Brain pericyte (primary cell): ENCODE data around the gene STK38L.

Experiments used
- DNase-seq: peaks from one replicate; pipeline ENCODE4 v3.0.0-alpha.2; 2012; ENCODE audit warnings: low read depth, low spot score

STK38L gene

DNA sequence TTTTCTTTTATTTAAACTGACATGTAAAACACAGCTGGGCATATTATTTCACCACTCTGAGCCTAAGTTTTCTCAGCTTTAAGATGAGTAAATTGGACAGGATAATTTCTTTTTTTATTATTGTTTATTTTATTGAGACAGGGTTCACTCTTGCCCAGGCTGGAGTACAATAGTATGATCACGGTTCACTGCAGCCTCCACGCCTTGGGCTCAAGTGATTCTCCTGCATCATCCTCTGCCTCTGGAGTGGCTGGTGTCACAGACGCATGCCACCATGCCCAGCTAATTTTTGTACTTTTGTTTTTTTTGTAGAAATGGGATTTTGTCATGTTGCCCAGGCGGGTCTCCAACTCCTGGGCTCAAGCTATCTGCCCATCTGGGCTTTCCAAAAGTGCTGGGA is 101.3 kb downstream of the STK38L start:
- DNase-seq: no peak

DNA sequence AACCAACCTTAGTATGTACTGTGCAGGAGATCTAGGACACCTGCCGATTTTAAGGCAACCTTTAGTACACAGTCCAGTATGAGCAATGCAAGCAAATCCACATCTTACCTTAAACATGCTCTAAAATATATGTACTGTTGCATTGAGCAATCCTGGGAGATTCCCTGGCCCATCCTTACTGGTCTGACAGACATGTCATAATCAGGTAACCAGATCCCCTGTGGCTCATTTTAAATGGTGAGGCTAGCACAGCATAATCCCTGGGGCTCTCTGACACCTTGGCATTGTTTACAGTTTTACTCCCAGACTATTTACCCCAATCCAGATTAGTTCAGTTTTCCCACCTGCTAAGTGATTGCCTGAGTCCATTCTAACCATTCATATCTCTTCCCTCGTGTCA is 103.7 kb downstream of the STK38L start:
- DNase-seq: no peak

DNA sequence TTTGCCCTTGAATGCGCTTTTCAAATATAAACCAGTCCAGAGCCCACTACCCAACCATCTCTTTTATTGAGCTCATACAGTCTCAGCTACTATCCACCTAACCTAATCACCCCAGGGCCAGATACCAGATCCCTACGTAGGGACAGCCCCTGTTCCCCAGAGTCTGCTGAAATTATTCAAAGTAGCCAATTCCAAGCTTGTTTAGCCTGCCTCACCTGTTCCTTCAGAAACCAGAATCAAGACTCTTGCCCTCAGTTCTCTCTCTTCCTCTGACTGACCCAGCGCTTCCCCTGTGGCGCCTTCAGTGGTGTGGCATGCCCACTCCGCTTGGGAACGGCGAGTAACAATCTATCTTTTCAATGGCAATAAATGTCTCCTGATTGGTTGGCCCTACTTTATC is 107.4 kb downstream of the STK38L start:
- DNase-seq: no peak

DNA sequence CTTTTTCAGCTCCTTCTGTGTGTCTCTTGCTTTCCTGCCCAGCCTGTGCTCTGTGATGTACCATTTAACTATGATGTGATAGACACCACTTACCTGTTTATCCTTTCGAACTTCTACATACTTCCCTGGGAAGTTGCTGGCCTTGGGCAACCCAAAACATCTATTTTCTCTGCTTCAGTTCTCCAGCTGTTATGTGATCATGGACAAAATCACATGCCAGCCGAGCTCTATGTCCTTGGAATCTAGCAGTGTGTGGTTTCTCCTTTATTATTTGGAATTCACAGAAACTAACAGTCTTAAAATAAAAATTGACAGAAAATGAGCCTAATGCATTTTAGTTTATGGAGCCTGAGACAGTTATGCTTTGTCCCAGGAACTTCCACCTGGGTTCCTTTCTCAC is 111.4 kb downstream of the STK38L start:
- DNase-seq: no peak

DNA sequence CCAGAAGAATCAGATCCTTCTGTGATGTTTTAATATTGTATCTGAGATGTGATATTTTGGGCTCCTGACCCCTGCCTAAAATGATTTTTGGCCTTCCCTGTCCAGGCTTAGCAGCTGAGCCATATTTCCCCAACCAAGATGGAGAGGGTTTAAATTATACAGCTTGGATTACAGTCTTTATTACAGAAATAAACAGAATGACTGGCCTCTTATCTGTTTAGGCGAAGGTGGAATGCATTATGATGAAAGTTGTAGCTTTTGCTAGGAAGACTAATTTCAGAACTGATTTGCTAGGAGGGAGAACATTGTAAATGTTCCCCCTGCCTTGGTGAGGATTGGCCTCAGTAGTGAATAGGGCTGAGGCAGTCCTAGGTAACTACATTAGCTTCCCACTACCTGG is 111.9 kb downstream of the STK38L start:
- DNase-seq: no peak

DNA sequence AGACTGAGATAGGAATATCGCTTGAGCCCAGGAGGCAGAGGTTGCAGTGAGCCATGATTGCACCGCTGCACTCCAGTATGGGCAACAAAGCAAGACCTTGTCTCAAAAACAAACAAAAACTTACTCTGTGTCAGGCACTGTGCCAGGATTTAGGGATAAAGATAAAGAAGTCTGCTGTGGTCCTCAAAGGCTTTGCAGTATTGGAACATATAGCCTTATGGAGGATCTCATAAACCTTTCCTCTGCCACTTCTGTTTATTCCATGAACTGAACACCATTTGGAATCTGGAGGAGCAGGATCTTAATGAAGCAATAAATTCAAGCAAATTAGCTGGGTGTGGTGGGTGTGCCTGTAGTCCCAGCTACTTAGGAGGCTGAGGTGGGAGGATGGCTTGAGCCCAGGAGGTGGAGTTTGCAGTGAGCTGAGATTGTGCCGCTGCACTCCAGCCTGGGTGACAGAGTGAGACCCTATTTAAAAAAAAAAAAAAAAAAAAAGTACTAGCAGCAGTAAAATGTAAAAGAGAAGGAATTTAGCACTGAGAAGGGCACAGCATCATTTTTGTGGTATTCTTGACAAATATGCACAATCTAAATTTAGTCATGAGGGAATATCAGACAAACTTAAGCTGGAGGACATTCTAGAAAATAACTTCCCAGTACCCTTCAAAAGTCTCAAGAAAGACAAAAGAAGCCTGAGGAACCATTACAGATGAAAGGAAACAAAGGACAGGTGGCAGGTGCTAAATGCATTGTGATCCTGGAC is 115.7 kb downstream of the STK38L start:
- no peak for DNase-seq

DNA sequence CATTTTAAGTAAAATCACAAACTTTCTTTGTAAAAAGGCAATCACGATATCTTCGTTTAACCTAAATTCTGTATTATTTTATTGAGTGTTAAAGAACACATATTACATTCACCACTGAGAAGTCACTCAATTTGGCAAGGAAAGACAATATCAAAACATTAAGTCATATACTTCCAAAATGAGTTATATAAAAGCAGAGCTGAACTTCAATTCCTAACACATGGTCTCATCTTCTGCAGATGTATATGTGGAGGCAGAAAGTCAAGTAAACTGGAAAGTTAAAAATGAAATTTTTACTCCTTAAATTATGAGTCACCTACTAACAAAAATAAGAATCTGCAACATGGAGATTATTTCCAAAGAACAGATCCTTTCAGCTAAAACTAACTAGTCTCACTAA is 117.3 kb downstream of the STK38L start:
- no peak for DNase-seq

DNA sequence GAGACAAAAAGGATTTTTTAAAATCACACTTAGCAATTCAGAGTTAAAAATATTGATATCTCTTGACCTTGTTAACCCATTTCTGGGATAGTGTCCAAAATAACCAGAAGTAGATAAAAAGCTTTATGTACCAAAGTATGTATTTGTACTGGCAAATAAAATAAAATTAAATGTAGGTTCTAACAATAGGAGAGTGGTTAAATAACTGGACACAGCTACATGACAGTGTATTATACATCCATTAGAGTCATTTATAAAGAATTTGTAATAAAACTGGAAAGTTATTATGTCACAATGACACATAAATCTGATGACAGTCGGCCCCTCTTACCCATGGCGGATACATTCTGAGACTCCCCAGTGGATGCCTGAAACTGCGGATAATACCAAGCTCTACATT is 122.5 kb downstream of the STK38L start:
- DNase-seq: no peak

DNA sequence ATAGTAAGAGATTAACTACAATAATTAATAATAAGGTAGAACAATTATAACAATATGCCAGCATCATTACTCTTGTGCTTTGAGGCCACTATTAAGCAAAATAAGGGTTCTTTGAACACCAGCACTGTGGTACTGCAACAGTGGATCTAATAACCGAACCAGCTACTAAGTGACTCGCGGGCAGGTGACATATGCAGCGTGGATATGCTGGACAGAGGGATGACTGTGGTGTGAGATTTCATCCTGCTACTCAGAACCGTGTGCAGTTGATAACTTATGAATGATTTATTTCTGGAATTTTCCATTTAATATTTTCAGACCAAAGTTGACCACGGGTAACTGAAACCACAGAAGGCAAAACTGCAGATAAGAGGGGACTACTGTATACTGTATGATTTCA is 123.0 kb downstream of the STK38L start:
- no peak for DNase-seq
